ENCODE data around the gene RAN. TPM values are rescaled to one million over a fixed set of nuclear protein-coding genes. Genes with fewer than 3 reads are reported as not detected.

The RAN gene
- total and polyA plus RNA-seq, 9 of the 15 experiments (the other 6 are each of a cell fraction or from before 2014, with no cell fraction given): 1,687 to 3,820 (median 2,300) TPM

DNA sequence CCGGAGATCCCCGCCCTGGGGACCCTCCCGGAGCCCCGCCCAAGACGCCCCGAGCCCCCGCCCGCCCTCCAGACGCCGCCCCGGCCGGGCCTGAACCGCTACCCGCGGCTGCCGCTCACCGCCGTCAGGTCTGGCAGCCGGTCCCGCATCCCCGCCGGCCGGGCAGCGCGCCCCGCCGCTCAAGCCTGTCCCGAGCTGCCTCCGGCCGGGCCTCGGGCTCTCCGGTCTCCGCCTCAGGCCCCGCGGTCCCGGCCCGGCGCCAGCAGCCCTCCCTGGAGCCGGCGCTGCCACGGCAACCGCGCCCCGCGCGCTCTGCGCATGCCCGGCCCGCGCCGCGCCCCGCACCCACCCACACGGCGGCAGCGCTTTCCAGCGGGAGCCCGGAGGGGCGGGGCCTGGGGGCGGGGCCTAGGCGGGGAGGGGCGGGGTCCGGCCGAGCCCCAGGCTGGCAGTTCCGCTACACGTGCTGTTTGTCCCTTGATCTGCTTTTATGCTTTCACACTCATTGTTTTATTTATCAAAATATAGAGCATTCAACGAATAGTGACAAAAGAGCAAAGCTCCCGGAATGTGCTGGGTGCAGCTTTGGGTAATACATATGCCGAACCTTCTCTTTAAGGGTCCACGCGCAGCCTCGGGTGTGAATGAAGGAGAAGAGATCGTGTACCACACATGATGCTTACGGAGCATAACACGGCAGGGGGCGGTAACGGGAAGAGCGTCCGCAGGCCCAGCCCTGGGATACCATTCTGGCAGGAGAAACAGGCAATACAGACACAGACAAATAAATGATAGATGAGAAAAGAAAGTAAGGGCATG is 32.7 kb upstream of the RAN start, which contains the start of gene STX2 (continued):
- TF ChIP-seq, protein P1, sequence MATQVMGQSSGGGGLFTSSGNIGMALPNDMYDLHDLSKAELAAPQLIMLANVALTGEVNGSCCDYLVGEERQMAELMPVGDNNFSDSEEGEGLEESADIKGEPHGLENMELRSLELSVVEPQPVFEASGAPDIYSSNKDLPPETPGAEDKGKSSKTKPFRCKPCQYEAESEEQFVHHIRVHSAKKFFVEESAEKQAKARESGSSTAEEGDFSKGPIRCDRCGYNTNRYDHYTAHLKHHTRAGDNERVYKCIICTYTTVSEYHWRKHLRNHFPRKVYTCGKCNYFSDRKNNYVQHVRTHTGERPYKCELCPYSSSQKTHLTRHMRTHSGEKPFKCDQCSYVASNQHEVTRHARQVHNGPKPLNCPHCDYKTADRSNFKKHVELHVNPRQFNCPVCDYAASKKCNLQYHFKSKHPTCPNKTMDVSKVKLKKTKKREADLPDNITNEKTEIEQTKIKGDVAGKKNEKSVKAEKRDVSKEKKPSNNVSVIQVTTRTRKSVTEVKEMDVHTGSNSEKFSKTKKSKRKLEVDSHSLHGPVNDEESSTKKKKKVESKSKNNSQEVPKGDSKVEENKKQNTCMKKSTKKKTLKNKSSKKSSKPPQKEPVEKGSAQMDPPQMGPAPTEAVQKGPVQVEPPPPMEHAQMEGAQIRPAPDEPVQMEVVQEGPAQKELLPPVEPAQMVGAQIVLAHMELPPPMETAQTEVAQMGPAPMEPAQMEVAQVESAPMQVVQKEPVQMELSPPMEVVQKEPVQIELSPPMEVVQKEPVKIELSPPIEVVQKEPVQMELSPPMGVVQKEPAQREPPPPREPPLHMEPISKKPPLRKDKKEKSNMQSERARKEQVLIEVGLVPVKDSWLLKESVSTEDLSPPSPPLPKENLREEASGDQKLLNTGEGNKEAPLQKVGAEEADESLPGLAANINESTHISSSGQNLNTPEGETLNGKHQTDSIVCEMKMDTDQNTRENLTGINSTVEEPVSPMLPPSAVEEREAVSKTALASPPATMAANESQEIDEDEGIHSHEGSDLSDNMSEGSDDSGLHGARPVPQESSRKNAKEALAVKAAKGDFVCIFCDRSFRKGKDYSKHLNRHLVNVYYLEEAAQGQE (IDR thresholded peaks at IDR 0.05; ENCODE audit: borderline replicate concordance): peak; percentile 56; the same call in 1 of the 2 replicates
- TF ChIP-seq, protein P1 (CRISPR knock-in tag; IDR thresholded peaks at IDR 0.05; ENCODE audit: low read depth): no peak
- TF ChIP-seq, protein P2, sequence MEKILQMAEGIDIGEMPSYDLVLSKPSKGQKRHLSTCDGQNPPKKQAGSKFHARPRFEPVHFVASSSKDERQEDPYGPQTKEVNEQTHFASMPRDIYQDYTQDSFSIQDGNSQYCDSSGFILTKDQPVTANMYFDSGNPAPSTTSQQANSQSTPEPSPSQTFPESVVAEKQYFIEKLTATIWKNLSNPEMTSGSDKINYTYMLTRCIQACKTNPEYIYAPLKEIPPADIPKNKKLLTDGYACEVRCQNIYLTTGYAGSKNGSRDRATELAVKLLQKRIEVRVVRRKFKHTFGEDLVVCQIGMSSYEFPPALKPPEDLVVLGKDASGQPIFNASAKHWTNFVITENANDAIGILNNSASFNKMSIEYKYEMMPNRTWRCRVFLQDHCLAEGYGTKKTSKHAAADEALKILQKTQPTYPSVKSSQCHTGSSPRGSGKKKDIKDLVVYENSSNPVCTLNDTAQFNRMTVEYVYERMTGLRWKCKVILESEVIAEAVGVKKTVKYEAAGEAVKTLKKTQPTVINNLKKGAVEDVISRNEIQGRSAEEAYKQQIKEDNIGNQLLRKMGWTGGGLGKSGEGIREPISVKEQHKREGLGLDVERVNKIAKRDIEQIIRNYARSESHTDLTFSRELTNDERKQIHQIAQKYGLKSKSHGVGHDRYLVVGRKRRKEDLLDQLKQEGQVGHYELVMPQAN (IDR thresholded peaks at IDR 0.05; ENCODE audit: borderline replicate concordance): peak; percentile 98
- TF ChIP-seq GATAD2B (IDR thresholded peaks at IDR 0.05; ENCODE audit: borderline replicate concordance): 0 out of 2 replicates have a peak, but pooled peaks have one; percentile 75
- TF ChIP-seq ZBED1 (IDR thresholded peaks at IDR 0.05): no peak
- TF ChIP-seq SIN3A (IDR thresholded peaks at IDR 0.05; ENCODE audit: borderline replicate concordance in 2 of 2, control insufficient read depth in 1 of 2, low read depth in 2 of 2, low read length in 2 of 2): peak; percentile 73 to 81; a peak in 2 of 4 replicates
- TF ChIP-seq MAFK (IDR thresholded peaks at IDR 0.05; ENCODE audit: low read length): 0 out of 2 replicates have a peak, but pooled peaks have one; percentile 27
- TF ChIP-seq, protein P3, sequence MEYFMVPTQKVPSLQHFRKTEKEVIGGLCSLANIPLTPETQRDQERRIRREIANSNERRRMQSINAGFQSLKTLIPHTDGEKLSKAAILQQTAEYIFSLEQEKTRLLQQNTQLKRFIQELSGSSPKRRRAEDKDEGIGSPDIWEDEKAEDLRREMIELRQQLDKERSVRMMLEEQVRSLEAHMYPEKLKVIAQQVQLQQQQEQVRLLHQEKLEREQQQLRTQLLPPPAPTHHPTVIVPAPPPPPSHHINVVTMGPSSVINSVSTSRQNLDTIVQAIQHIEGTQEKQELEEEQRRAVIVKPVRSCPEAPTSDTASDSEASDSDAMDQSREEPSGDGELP (CRISPR knock-in tag; IDR thresholded peaks at IDR 0.05; ENCODE audit: borderline replicate concordance): peak; percentile 73; the same call in 1 of the 2 replicates
- TF ChIP-seq NFE2 (IDR thresholded peaks at IDR 0.05; ENCODE audit: low read depth): 0 out of 2 replicates have a peak, but pooled peaks have one; percentile 17

Measured in K562 (cell line).